ENCODE measurements around the gene EIF5A.

GRCh38 chr17:7283471-7284216 lies 23.8 kb upstream of the EIF5A start:
- TF ChIP-seq, protein P1, sequence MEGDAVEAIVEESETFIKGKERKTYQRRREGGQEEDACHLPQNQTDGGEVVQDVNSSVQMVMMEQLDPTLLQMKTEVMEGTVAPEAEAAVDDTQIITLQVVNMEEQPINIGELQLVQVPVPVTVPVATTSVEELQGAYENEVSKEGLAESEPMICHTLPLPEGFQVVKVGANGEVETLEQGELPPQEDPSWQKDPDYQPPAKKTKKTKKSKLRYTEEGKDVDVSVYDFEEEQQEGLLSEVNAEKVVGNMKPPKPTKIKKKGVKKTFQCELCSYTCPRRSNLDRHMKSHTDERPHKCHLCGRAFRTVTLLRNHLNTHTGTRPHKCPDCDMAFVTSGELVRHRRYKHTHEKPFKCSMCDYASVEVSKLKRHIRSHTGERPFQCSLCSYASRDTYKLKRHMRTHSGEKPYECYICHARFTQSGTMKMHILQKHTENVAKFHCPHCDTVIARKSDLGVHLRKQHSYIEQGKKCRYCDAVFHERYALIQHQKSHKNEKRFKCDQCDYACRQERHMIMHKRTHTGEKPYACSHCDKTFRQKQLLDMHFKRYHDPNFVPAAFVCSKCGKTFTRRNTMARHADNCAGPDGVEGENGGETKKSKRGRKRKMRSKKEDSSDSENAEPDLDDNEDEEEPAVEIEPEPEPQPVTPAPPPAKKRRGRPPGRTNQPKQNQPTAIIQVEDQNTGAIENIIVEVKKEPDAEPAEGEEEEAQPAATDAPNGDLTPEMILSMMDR (IDR thresholded peaks at IDR 0.05), result no peak
- no peak for TF ChIP-seq POLR2A (IDR thresholded peaks at IDR 0.05; ENCODE audit: low read depth)
- TF ChIP-seq POLR2AphosphoS5 (IDR thresholded peaks at IDR 0.05), result no peak
- TF ChIP-seq EP300 (IDR thresholded peaks at IDR 0.05), result no peak
